Stimulated activated naive B cell treated with anti-CD40 and anti-IgM and Interleukin-4, amounts not matched to agents 10 μg/mL and 1 μg/mL and 100 μg/mL, for 72 hours (primary cell): ENCODE measurements around the gene RING1.
"Not testable (repeated sequence)": the region's sequence is repeated elsewhere in the genome, so short reads cannot be mapped to it uniquely, and the experiment has no call there.

Experiments used
- ATAC-seq, 2 donors: fragments of 150-1000 bp; cut with Tn5 transposase; replicated peaks; 2 replicates each; pipeline ENCODE4 v1.10.0; 2021; ENCODE audit warnings: moderate library complexity in 1 of 2
- DNase-seq: peaks from one replicate; pipeline ENCODE4 v3.0.0; 2021
- H3K27ac Mint-ChIP-seq: one replicate; pipeline ENCODE4 v1.8.0; 2022; ENCODE audit warnings: mild to moderate bottlenecking, mixed read lengths
- H3K27me3 Mint-ChIP-seq, 2 donors: one replicate each; pipeline ENCODE4 v1.8.0; 2022; ENCODE audit warnings: mixed read lengths in 2 of 2
- H3K36me3 Mint-ChIP-seq, 2 donors: one replicate each; pipeline ENCODE4 v1.8.0; 2022; ENCODE audit warnings: mixed read lengths in 2 of 2, mild to moderate bottlenecking in 1 of 2
- H3K4me1 Mint-ChIP-seq, 2 donors: one replicate each; pipeline ENCODE4 v1.8.0; 2022; ENCODE audit warnings: mixed read lengths in 2 of 2, mild to moderate bottlenecking in 1 of 2
- H3K4me3 Mint-ChIP-seq, 2 donors: one replicate each; pipeline ENCODE4 v1.8.0; 2022; ENCODE audit warnings: mild to moderate bottlenecking in 2 of 2, mixed read lengths in 2 of 2, moderate library complexity in 1 of 2
- H3K9me3 Mint-ChIP-seq, 2 donors: one replicate each; pipeline ENCODE4 v1.8.0; 2022; ENCODE audit warnings: mixed read lengths in 2 of 2, mild to moderate bottlenecking in 1 of 2

Gene RING1

GRCh38 chr6:33215271-33216116 lies 7.2 kb downstream of the RING1 start:
- H3K27ac Mint-ChIP-seq = no peak overlapping the region
- DNase-seq (no peak), ATAC-seq (no peak)
- peaks cover 11 to 22% of the 10 kb centered on the region in 2 donors for H3K36me3 Mint-ChIP-seq
- H3K27me3 Mint-ChIP-seq = peaks cover 54 to 60% of the 10 kb centered on the region in 2 donors
- H3K4me1 Mint-ChIP-seq = peaks cover 23% of the 10 kb centered on the region in 2 donors
- no peak overlapping the region for H3K4me3 Mint-ChIP-seq
- H3K9me3 Mint-ChIP-seq = no peaks in the 10 kb centered on the region

GRCh38 chr6:33216117-33216649 lies 7.9 kb downstream of the RING1 start:
- ATAC-seq (no peak), DNase-seq (no peak)
- Mint-ChIP-seq H3K27me3 (peaks cover 56 to 60% of the 10 kb centered on the region in 2 donors), H3K4me1 (peaks cover 23% of the 10 kb centered on the region in 2 donors), H3K27ac (no peak overlapping the region), H3K4me3 (no peak overlapping the region), H3K9me3 (no peaks in the 10 kb centered on the region), H3K36me3 (peaks cover 10 to 17% of the 10 kb centered on the region in 2 donors)

- Mint-ChIP-seq H3K4me3 (no peak overlapping the region), H3K27ac (no peak overlapping the region), H3K27me3 (peaks cover 61 to 64% of the 10 kb centered on the region in 2 donors), H3K9me3 (no peaks in the 10 kb centered on the region), H3K4me1 (peaks cover 19 to 22% of the 10 kb centered on the region in 2 donors), H3K36me3 (peaks cover 6 to 12% of the 10 kb centered on the region in 2 donors)
- ATAC-seq (no peak), DNase-seq (no peak)
Measured at GRCh38 chr6:33217246-33217645, 8.9 kb downstream of the RING1 start.

- Mint-ChIP-seq H3K4me1 (peaks cover 16 to 17% of the 10 kb centered on the region in 2 donors), H3K9me3 (no peaks in the 10 kb centered on the region), H3K27ac (no peak overlapping the region), H3K36me3 (peaks cover 3 to 8% of the 10 kb centered on the region in 2 donors), H3K27me3 (peaks cover 61 to 62% of the 10 kb centered on the region in 2 donors), H3K4me3 (no peak overlapping the region)
- no peak for DNase-seq
- no peak for ATAC-seq
Measured at GRCh38 chr6:33217681-33218080, 9.4 kb downstream of the RING1 start.

- not testable (repeated sequence) for H3K4me1 Mint-ChIP-seq
Measured at GRCh38 chr6:33226503-33227120, 18.3 kb downstream of the RING1 start.

GRCh38 chr6:33235221-33235634 lies 26.9 kb downstream of the RING1 start:
- DNase-seq (no peak), ATAC-seq (no peak)
- no peaks in the 10 kb centered on the region for H3K4me1 Mint-ChIP-seq
- H3K36me3 Mint-ChIP-seq = no peaks in the 10 kb centered on the region
- no peak overlapping the region for H3K4me3 Mint-ChIP-seq
- H3K27me3 Mint-ChIP-seq = peaks cover 42 to 55% of the 10 kb centered on the region in 2 donors
- H3K9me3 Mint-ChIP-seq = peaks cover 0 to 1% of the 10 kb centered on the region in 2 donors
- H3K27ac Mint-ChIP-seq = no peak overlapping the region

More at GRCh38 chr6:33226503-33227120, 18.3 kb downstream of the RING1 start:
- not testable (repeated sequence) for H3K27ac Mint-ChIP-seq, H3K9me3 Mint-ChIP-seq, H3K4me3 Mint-ChIP-seq, DNase-seq, ATAC-seq, H3K36me3 Mint-ChIP-seq
- peaks cover 25 to 55% of the 10 kb centered on the region in 2 donors for H3K27me3 Mint-ChIP-seq

- no peak overlapping the region for H3K4me3 Mint-ChIP-seq
- no peaks in the 10 kb centered on the region for H3K36me3 Mint-ChIP-seq
- H3K27me3 Mint-ChIP-seq = peaks cover 41 to 57% of the 10 kb centered on the region in 2 donors
- ATAC-seq = no peak
- H3K27ac Mint-ChIP-seq = no peak overlapping the region
- peaks cover 0 to 1% of the 10 kb centered on the region in 2 donors for H3K9me3 Mint-ChIP-seq
- DNase-seq = no peak
- no peaks in the 10 kb centered on the region for H3K4me1 Mint-ChIP-seq
Measured at GRCh38 chr6:33236328-33236727, 28.0 kb downstream of the RING1 start.

- DNase-seq (no peak), ATAC-seq (no peak)
- H3K36me3 Mint-ChIP-seq = no peaks in the 10 kb centered on the region
- no peak overlapping the region for H3K27ac Mint-ChIP-seq
- H3K27me3 Mint-ChIP-seq = peaks cover 38 to 53% of the 10 kb centered on the region in 2 donors
- peaks cover 0 to 3% of the 10 kb centered on the region in 2 donors for H3K4me1 Mint-ChIP-seq
- no peak overlapping the region for H3K4me3 Mint-ChIP-seq
- peaks cover 0 to 1% of the 10 kb centered on the region in 2 donors for H3K9me3 Mint-ChIP-seq
Measured at GRCh38 chr6:33236852-33237251, 28.6 kb downstream of the RING1 start.

- no peak for DNase-seq
- no peak for ATAC-seq
- Mint-ChIP-seq H3K27me3 (peaks cover 36 to 53% of the 10 kb centered on the region in 2 donors), H3K36me3 (no peaks in the 10 kb centered on the region), H3K27ac (no peak overlapping the region), H3K4me1 (peaks cover 0 to 6% of the 10 kb centered on the region in 2 donors), H3K9me3 (peaks cover 0 to 1% of the 10 kb centered on the region in 2 donors), H3K4me3 (no peak overlapping the region)
Measured at GRCh38 chr6:33237741-33238140, 29.4 kb downstream of the RING1 start.

- Mint-ChIP-seq H3K36me3 (no peaks in the 10 kb centered on the region), H3K27ac (no peak overlapping the region), H3K4me3 (no peak overlapping the region), H3K9me3 (no peaks in the 10 kb centered on the region), H3K4me1 (peaks cover 0 to 6% of the 10 kb centered on the region in 2 donors), H3K27me3 (peaks cover 24 to 32% of the 10 kb centered on the region in 2 donors)
- DNase-seq = no peak
- ATAC-seq = peak in 1 of 2 donors; percentile 36
Measured at GRCh38 chr6:33241968-33242367, 33.7 kb downstream of the RING1 start.

GRCh38 chr6:33243476-33243875 lies 35.2 kb downstream of the RING1 start:
- no peaks in the 10 kb centered on the region for H3K36me3 Mint-ChIP-seq
- H3K4me1 Mint-ChIP-seq = peaks cover 4 to 10% of the 10 kb centered on the region in 2 donors
- peaks cover 24 to 27% of the 10 kb centered on the region in 2 donors for H3K27me3 Mint-ChIP-seq
- H3K4me3 Mint-ChIP-seq = no peak overlapping the region
- H3K27ac Mint-ChIP-seq = no peak overlapping the region
- ATAC-seq = no peak
- H3K9me3 Mint-ChIP-seq = no peaks in the 10 kb centered on the region
- no peak for DNase-seq

GRCh38 chr6:33247977-33248642 lies 39.8 kb downstream of the RING1 start:
- Mint-ChIP-seq H3K27me3 (peaks cover 4 to 5% of the 10 kb centered on the region in 2 donors), H3K36me3 (peaks cover 21 to 25% of the 10 kb centered on the region in 2 donors), H3K4me1 (peaks cover 28 to 36% of the 10 kb centered on the region in 2 donors), H3K4me3 (peak overlapping the region; percentile 88 to 90), H3K9me3 (no peaks in the 10 kb centered on the region), H3K27ac (peak overlapping the region; percentile 97)
- DNase-seq = peak; percentile 81
- ATAC-seq = peak; percentile 49 to 56

- Mint-ChIP-seq H3K4me3 (peak overlapping the region; percentile 88 to 90), H3K27ac (peak overlapping the region; percentile 97), H3K4me1 (peaks cover 28 to 36% of the 10 kb centered on the region in 2 donors), H3K27me3 (no peaks in the 10 kb centered on the region), H3K36me3 (peaks cover 22 to 26% of the 10 kb centered on the region in 2 donors), H3K9me3 (no peaks in the 10 kb centered on the region)
- DNase-seq (no peak), ATAC-seq (peak; percentile 37)
Measured at GRCh38 chr6:33248643-33248931, 40.3 kb downstream of the RING1 start.
